ENCODE results near the gene MOGAT1. TPM values are rescaled to one million over a fixed set of nuclear protein-coding genes. Genes with fewer than 3 reads are reported as not detected.

MOGAT1 gene
- total and polyA plus RNA-seq, 2 experiments from 2014 or later = not detected

DNA sequence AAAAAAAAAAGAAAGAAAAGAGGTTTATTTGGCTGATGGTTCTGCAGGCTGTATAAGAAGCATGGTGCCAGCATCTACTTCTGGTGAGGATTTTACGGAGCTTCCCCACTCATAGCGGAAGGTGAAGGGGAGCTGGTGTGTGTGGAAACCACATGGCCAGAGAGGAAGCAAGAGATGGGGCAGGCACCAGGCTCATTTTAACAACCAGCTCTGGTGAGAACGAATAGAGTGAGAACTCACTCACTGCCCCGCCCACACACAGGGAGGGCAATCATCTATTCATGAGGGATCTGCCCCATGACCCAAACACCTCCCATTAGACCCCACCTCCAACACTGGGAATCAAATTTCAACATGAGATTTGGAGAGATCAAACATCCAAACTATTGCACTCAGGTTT, 68.5 kb downstream of the MOGAT1 start:
- Histone ChIP-seq H3K9me3 (ENCODE audit: low read depth) (no peaks in the 10 kb centered on the region), H3K4me1 (ENCODE audit: insufficient read depth) (peaks cover 11% of the 10 kb centered on the region)

DNA sequence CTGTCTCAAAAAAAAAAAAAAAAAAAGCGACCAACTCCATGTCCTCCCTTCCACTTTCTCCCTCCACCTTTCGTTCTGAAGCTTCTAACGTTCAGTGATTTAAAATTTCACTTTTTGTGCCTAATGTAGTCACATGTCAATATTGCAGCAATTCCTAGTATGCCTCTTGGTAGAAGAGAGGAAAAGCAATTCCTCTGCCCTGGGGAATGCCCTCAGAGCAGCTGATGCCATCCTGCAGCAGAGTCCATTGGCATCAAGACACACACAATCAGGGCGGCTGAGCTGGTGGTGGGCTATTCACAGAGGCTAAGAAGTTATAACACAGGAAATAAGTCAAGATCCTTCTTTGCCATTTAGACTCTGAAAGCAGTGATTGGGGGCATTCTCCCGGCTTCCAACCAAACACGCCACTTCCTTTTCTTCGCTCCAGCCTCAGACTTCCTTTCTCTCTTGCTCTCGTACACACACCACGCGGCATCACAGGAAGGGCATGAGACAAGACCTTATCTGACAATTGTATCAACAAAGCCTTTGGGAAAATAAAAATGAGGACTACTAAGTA, 71.9 kb downstream of the MOGAT1 start:
- in situ Hi-C loops (cut with MboI) = no loop called here
- no peak overlapping the region for H3K4me2 ChIP-seq (ENCODE audit: unreplicated experiment)
- 69 to 78% methylated on average over 10 of the region's 10 CpGs for WGBS, 2 experiments (ENCODE audit: low coverage in 1 of 2, low lambda C conversion rate in 2 of 2, missing lambda C conversion rate in 2 of 2)
- H3K4me1 ChIP-seq (ENCODE audit: insufficient read depth) = no peaks in the 10 kb centered on the region
- H2AFZ ChIP-seq = no peak overlapping the region
- TF ChIP-seq EZH2 (IDR thresholded peaks at IDR 0.05; ENCODE audit: insufficient read depth, poor library complexity, severe bottlenecking) (no peak), EZH2phosphoT487 (IDR thresholded peaks at IDR 0.05; ENCODE audit: insufficient read depth, low read depth) (no peak)
- H3K4me3 ChIP-seq = no peak overlapping the region
- no peaks in the 10 kb centered on the region for H3K79me2 ChIP-seq (ENCODE audit: insufficient read depth)
- no peaks in the 10 kb centered on the region for H3K36me3 ChIP-seq (ENCODE audit: low read depth)
- H3K27ac ChIP-seq = no peak overlapping the region
- H4K20me1 ChIP-seq (ENCODE audit: insufficient read depth) = no peaks in the 10 kb centered on the region
- H3K9me2 ChIP-seq (ENCODE audit: insufficient read depth) = no peaks in the 10 kb centered on the region
- no peaks in the 10 kb centered on the region for H3K9me3 ChIP-seq (ENCODE audit: low read depth)
- H3F3A ChIP-seq (ENCODE audit: insufficient read depth) = no peaks in the 10 kb centered on the region
- no peak for DNase-seq
- H3K9ac ChIP-seq = no peak overlapping the region
- H3K27me3 ChIP-seq (replicated peaks; ENCODE audit: insufficient read depth) = no peaks in the 10 kb centered on the region

More for the DNA sequence above, 68.5 kb downstream of the MOGAT1 start:
- no peak overlapping the region for H3K4me2 ChIP-seq (ENCODE audit: unreplicated experiment)
- H3K9me2 ChIP-seq (ENCODE audit: insufficient read depth) = no peaks in the 10 kb centered on the region
- H3K9ac ChIP-seq = no peak overlapping the region
- no peaks in the 10 kb centered on the region for H3K27me3 ChIP-seq (replicated peaks; ENCODE audit: insufficient read depth)
- DNase-seq = no peak
- no peaks in the 10 kb centered on the region for H3F3A ChIP-seq (ENCODE audit: insufficient read depth)
- no peak overlapping the region for H3K4me3 ChIP-seq
- no peak for TF ChIP-seq EZH2phosphoT487 (IDR thresholded peaks at IDR 0.05; ENCODE audit: insufficient read depth, low read depth)
- no peak for TF ChIP-seq EZH2 (IDR thresholded peaks at IDR 0.05; ENCODE audit: insufficient read depth, poor library complexity, severe bottlenecking)
- no peaks in the 10 kb centered on the region for H3K79me2 ChIP-seq (ENCODE audit: insufficient read depth)
- H3K27ac ChIP-seq = no peak overlapping the region
- H3K36me3 ChIP-seq (ENCODE audit: low read depth) = no peaks in the 10 kb centered on the region
- in situ Hi-C loops (cut with MboI) = no loop called here
- H4K20me1 ChIP-seq (ENCODE audit: insufficient read depth) = no peaks in the 10 kb centered on the region
- 85 to 94% methylated on average over 4 of the region's 4 CpGs for WGBS, 2 experiments (ENCODE audit: low coverage in 1 of 2, low lambda C conversion rate in 2 of 2, missing lambda C conversion rate in 2 of 2)
- no peak overlapping the region for H2AFZ ChIP-seq

DNA sequence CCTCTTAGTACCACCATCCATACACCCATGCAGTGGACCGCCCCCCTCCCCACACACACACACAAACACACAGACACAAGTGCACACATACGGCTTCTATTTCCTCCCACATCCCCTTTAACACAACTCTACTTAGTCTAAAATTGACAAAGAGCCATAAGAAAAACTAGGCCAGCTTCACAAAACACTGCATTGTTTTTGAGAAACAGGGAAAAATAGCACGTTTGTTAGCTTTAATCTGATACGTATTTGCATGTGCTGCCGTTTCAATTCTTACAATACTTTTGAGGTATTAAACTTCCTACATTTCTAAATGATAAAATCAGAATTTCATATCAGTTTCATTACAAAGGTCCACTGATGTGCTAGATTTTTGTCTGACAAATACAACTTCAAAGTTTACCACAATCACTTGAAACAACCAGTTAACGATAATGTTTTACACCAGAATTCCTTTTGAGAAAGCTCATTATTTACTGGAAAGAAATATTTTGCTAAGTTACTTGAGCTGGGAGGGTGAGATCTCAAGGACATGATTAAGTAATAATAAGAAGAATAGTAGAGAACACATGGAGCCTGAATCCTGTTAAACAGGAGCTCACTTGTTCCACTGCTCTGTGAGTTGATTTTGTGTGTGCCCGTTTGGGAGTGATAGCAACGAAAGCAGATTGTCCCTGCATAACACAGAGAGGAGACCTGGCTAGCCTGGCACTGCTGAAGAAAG, 74.5 kb downstream of the MOGAT1 start:
- 65% methylated on average over 8 of the region's 8 CpGs for WGBS, 2 experiments (ENCODE audit: low coverage in 1 of 2, low lambda C conversion rate in 2 of 2, missing lambda C conversion rate in 2 of 2)
- Histone ChIP-seq H3K36me3 (ENCODE audit: low read depth) (no peaks in the 10 kb centered on the region), H3K9me3 (ENCODE audit: low read depth) (no peaks in the 10 kb centered on the region), H3K79me2 (ENCODE audit: insufficient read depth) (no peaks in the 10 kb centered on the region), H2AFZ (no peak overlapping the region), H3K4me3 (no peak overlapping the region), H3F3A (ENCODE audit: insufficient read depth) (no peaks in the 10 kb centered on the region), H3K27ac (no peak overlapping the region), H3K27me3 (replicated peaks; ENCODE audit: insufficient read depth) (no peaks in the 10 kb centered on the region), H3K9me2 (ENCODE audit: insufficient read depth) (no peaks in the 10 kb centered on the region), H3K4me2 (ENCODE audit: unreplicated experiment) (no peak overlapping the region), H3K9ac (no peak overlapping the region), H3K4me1 (ENCODE audit: insufficient read depth) (no peaks in the 10 kb centered on the region), H4K20me1 (ENCODE audit: insufficient read depth) (no peaks in the 10 kb centered on the region)
- in situ Hi-C loops (cut with MboI) = no loop called here
- no peak for TF ChIP-seq EZH2 (IDR thresholded peaks at IDR 0.05; ENCODE audit: insufficient read depth, poor library complexity, severe bottlenecking)
- TF ChIP-seq EZH2phosphoT487 (IDR thresholded peaks at IDR 0.05; ENCODE audit: insufficient read depth, low read depth) = no peak
- no peak for DNase-seq

DNA sequence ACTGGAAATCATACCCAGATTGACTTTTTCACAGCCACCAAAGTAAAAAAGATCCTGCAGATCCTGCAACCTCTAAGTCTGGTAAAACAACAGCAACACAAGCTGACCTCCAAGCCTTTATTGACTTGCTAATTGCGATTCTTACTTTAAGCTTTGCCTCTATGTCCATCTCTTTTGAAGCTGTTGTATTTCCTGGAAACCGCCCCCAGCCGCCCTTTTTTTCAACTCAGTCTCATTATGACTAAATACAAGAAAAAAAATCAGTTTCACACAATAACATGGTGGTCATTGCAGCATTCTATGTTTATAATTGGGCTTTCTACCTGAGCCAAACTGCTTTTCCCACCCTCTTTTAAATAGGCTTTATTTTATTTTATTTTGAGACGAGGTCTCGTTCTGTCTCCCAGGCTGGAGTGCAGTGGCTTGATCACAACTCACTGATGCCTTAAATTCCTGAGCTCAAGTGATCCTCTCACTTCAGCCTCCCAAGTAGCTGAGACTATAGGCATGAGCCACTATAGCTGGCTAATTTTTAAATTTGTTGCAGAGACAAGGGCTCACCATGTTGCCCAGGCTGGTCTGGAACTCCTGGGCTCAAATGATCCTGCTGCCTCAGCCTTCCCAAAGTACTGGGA, 76.2 kb downstream of the MOGAT1 start:
- no peaks in the 10 kb centered on the region for H3K79me2 ChIP-seq (ENCODE audit: insufficient read depth)
- no peak overlapping the region for H2AFZ ChIP-seq
- H3K27me3 ChIP-seq (replicated peaks; ENCODE audit: insufficient read depth) = no peaks in the 10 kb centered on the region
- H3K4me3 ChIP-seq = no peak overlapping the region
- H3K4me2 ChIP-seq (ENCODE audit: unreplicated experiment) = no peak overlapping the region
- no peak for TF ChIP-seq EZH2 (IDR thresholded peaks at IDR 0.05; ENCODE audit: insufficient read depth, poor library complexity, severe bottlenecking)
- TF ChIP-seq EZH2phosphoT487 (IDR thresholded peaks at IDR 0.05; ENCODE audit: insufficient read depth, low read depth) = no peak
- in situ Hi-C loops (cut with MboI) = no loop called here
- no peak for DNase-seq
- H3K9me3 ChIP-seq (ENCODE audit: low read depth) = no peaks in the 10 kb centered on the region
- H3F3A ChIP-seq (ENCODE audit: insufficient read depth) = no peaks in the 10 kb centered on the region
- no peak overlapping the region for H3K9ac ChIP-seq
- no peaks in the 10 kb centered on the region for H4K20me1 ChIP-seq (ENCODE audit: insufficient read depth)
- H3K4me1 ChIP-seq (ENCODE audit: insufficient read depth) = no peaks in the 10 kb centered on the region
- H3K36me3 ChIP-seq (ENCODE audit: low read depth) = no peaks in the 10 kb centered on the region
- 82 to 86% methylated on average over 5 of the region's 5 CpGs for WGBS, 2 experiments (ENCODE audit: low coverage in 1 of 2, low lambda C conversion rate in 2 of 2, missing lambda C conversion rate in 2 of 2)
- H3K9me2 ChIP-seq (ENCODE audit: insufficient read depth) = no peaks in the 10 kb centered on the region
- H3K27ac ChIP-seq = no peak overlapping the region
